ENCODE results near the gene C22orf39.

DNA sequence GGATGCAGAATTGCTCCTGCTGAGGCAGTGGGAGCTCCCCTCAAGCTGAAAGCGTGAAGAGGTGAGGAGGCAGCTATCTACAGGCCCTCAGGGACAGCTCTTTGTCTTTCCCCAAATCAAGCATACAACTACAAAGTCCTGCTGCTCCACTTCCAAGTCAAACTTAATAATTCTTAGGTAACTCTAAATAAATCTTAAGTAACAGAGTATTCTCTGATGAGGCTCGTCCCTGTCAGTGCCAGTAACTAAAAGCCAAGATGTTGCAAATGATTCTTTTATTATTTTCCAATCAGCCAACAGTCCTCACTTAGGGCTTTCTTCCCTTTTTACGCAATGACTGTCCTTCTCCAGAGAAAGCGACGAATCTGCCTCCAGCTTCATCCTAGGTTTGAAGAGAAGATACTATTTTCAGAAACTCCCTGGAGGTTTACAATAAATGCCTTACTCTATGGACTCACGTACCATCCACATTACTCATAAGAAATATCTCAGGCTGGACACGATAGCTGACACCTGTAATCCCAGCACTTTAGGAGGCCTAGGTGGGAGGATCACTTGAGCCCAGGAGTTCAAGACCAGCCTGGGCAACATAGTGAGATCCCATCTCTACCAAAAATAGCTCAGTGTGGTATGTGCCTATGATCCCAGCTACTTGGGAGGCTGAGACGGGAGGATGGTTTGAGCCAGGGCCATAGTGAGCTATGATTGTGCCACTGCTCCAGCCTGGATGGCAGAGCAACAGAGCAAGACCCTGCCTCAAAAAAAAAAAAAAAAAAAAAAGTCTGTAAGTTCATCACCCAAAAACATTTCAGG is 3.1 kb upstream of the C22orf39 start:
- TF ChIP-seq, protein P1, sequence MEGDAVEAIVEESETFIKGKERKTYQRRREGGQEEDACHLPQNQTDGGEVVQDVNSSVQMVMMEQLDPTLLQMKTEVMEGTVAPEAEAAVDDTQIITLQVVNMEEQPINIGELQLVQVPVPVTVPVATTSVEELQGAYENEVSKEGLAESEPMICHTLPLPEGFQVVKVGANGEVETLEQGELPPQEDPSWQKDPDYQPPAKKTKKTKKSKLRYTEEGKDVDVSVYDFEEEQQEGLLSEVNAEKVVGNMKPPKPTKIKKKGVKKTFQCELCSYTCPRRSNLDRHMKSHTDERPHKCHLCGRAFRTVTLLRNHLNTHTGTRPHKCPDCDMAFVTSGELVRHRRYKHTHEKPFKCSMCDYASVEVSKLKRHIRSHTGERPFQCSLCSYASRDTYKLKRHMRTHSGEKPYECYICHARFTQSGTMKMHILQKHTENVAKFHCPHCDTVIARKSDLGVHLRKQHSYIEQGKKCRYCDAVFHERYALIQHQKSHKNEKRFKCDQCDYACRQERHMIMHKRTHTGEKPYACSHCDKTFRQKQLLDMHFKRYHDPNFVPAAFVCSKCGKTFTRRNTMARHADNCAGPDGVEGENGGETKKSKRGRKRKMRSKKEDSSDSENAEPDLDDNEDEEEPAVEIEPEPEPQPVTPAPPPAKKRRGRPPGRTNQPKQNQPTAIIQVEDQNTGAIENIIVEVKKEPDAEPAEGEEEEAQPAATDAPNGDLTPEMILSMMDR (IDR thresholded peaks at IDR 0.05; ENCODE audit: low read depth, low read length, poor library complexity, severe bottlenecking), result no peak
- TF ChIP-seq EZH2phosphoT487 (IDR thresholded peaks at IDR 0.05; ENCODE audit: borderline replicate concordance, low read length), result no peak
